HepG2 (cell line): Measurements from ENCODE around the gene DOCK9. TPM values are rescaled to one million over a fixed set of nuclear protein-coding genes. Genes with fewer than 3 reads are reported as not detected.

Experiments used
- ATAC-seq: fragments of 200-7000 bp; cut with Tn5 transposase; 3 replicates; pipeline ENCODE4 v1.9.1; 2020; ENCODE audit warnings: mild to moderate bottlenecking, moderate library complexity
- BruUV-seq: library from RNA; stranded (reverse); fragments of 400-500 nt; replicated peaks from 2 replicates; lab custom pipeline; 2021; lab: Mats Ljungman, UMichigan
- CTCF ChIA-PET: fragments of 300-600 bp; formaldehyde crosslinking; extraction: SDS; loops from one replicate; lab custom pipeline; 2021; ENCODE audit warnings: low total read pairs, inconsistent platforms, low intra/inter-chr PET ratio; lab: Yijun Ruan, JAX
- POLR2A ChIA-PET: fragments of 350-600 bp; sonication (Branson Sonifier 250); formaldehyde crosslinking; loops from one replicate; lab custom pipeline; 2020; ENCODE audit warnings: antibody characterized with exemption, inconsistent platforms; lab: Yijun Ruan, JAX
- DNase-seq: peaks from one replicate; pipeline ENCODE4 v3.0.0-alpha.2; 2015; ENCODE audit warnings: low spot score
- FAIRE-seq: peaks from 3 replicates; lab custom pipeline; 2011; peaks lifted over from hg19 to GRCh38; lab: Jason Lieb, UNC
- H2AFZ ChIP-seq: one replicate; pipeline ENCODE4 v1.6.1; 2011; ENCODE audit warnings: low read length, inconsistent platforms
- H3K27ac ChIP-seq: fragments of 300-600 bp; 3 replicates; pipeline ENCODE4 v1.8.0; 2011; ENCODE audit warnings: mixed run types, mild to moderate bottlenecking, mixed read lengths, low read length, inconsistent platforms; ENCODE audit not compliant: insufficient read depth; ENCODE audit errors: extremely low read length
- H3K27me3 ChIP-seq, 2 experiments: fragments of 200-600 bp in 1 of 2; 2 replicates in 1 of 2; 3 replicates in 1 of 2; pipeline versions ENCODE4 v1.6.0 to v1.8.0; 2011; ENCODE audit warnings: low read length in 2 of 2, mild to moderate bottlenecking in 2 of 2, moderate library complexity in 2 of 2, inconsistent platforms in 1 of 2; ENCODE audit not compliant: insufficient read depth in 2 of 2, control insufficient read depth in 1 of 2
- H3K36me3 ChIP-seq, 2 experiments: fragments of 200-600 bp in 1 of 2; replicated peaks in 1 of 2; 2 replicates in 1 of 2; 3 replicates in 1 of 2; pipeline versions ENCODE4 v1.5.1 to v1.8.0; 2011; ENCODE audit warnings: low read length in 2 of 2, inconsistent platforms in 1 of 2; ENCODE audit not compliant: insufficient read depth in 2 of 2, control insufficient read depth in 1 of 2
- H3K4me1 ChIP-seq: 2 replicates; pipeline ENCODE4 v1.5.1; 2012; ENCODE audit warnings: low read length, inconsistent platforms; ENCODE audit not compliant: insufficient read depth
- H3K4me2 ChIP-seq: 2 replicates; pipeline ENCODE4 v1.6.0; 2011; ENCODE audit warnings: low read depth, low read length, inconsistent platforms
- H3K4me3 ChIP-seq, 3 experiments: fragments of 200-600 bp in 1 of 3; sonication (generic), shearing (Covaris generic) in 1 of 3; replicated peaks in 1 of 3; 2 replicates each; pipeline ENCODE4 v1.5.1; 2011 to 2016; ENCODE audit warnings: low read length in 3 of 3, inconsistent platforms in 2 of 3, low read depth in 2 of 3, mild to moderate bottlenecking in 2 of 3, control low read depth in 1 of 3, mixed read lengths in 1 of 3; ENCODE audit not compliant: insufficient read depth in 1 of 3
- H3K79me2 ChIP-seq: one replicate; pipeline ENCODE4 v1.6.1; 2011; ENCODE audit warnings: low read length, inconsistent platforms; ENCODE audit not compliant: insufficient read depth
- H3K9ac ChIP-seq: 2 replicates; pipeline ENCODE4 v1.6.0; 2011; ENCODE audit warnings: mild to moderate bottlenecking, low read depth, low read length, inconsistent platforms; ENCODE audit not compliant: insufficient read depth
- H3K9me3 ChIP-seq: 2 replicates; pipeline ENCODE4 v1.5.1; 2012; ENCODE audit warnings: mild to moderate bottlenecking, low read length
- H4K20me1 ChIP-seq: 2 replicates; pipeline ENCODE4 v1.6.0; 2011; ENCODE audit warnings: inconsistent platforms, mild to moderate bottlenecking, low read length, moderate library complexity; ENCODE audit not compliant: insufficient read depth
- CHD2 ChIP-seq: IDR thresholded peaks from 2 replicates; pipeline ENCODE4 v1.6.1; 2011; ENCODE audit warnings: low read depth, low read length, improper control_type of control experiment
- PAF1 ChIP-seq: IDR thresholded peaks from 2 replicates; pipeline ENCODE4 v1.6.1; 2016; ENCODE audit warnings: missing genetic modification reagents, missing compliant biosample characterization
- SRY ChIP-seq: sonication (generic); formaldehyde crosslinking; IDR thresholded peaks from 2 replicates; pipeline ENCODE4 v1.8.0; 2022; ENCODE audit warnings: mild to moderate bottlenecking, missing genetic modification reagents
- ZBTB7B ChIP-seq: sonication (generic); formaldehyde crosslinking; IDR thresholded peaks from 2 replicates; pipeline ENCODE4 v1.4.0; 2020; ENCODE audit warnings: missing genetic modification reagents
- ZNF180 ChIP-seq: sonication (generic); formaldehyde crosslinking; IDR thresholded peaks from 2 replicates; pipeline ENCODE4 v1.4.0; 2020; ENCODE audit warnings: low read depth, missing genetic modification reagents, borderline replicate concordance
- ZNF432 ChIP-seq: sonication (generic); formaldehyde crosslinking; IDR thresholded peaks from 2 replicates; pipeline ENCODE4 v1.5.0; 2020; ENCODE audit warnings: missing genetic modification reagents, mild to moderate bottlenecking, borderline replicate concordance
- ZNF546 ChIP-seq: sonication (generic); formaldehyde crosslinking; conservative IDR thresholded peaks from 2 replicates; pipeline ENCODE4 v1.8.1; 2023; ENCODE audit warnings: mild to moderate bottlenecking, missing genetic modification reagents
- ZNF552 ChIP-seq: sonication (generic); formaldehyde crosslinking; IDR thresholded peaks from 2 replicates; pipeline ENCODE4 v1.9.0; 2022; ENCODE audit warnings: missing genetic modification reagents, mild to moderate bottlenecking, borderline replicate concordance
- WGBS: methylation state at CpG from one replicate; pipeline ENCODE4 v1.1.6; 2017; ENCODE audit warnings: low lambda C conversion rate; 5-methylcytosine and 5-hydroxymethylcytosine counted together
- in situ Hi-C: cut with HindIII; loops from 2 replicates; pipeline ENCODE4 v1.10.0; 2017; ENCODE audit warnings: low pct_unique_long_range_greater_than_20kb; ENCODE audit not compliant: extremely low pct_ligation_motif_present
- intact Hi-C: fragments of 100-400 bp; cut with micrococcal nuclease; formaldehyde crosslinking; loops from one replicate; pipeline ENCODE4 v1.10.0; 2022; ENCODE audit not compliant: unreplicated experiment
- polyA plus RNA-seq, 8 experiments: library from polyadenylated mRNA; depleted of rRNA in 3 of 8; stranded (reverse) in 7 of 8; unstranded in 1 of 8; fragments of >200 nt; fragmentation: Illumina TruSeq in 4 of 8; extraction: Trizol in 4 of 8; gene quantifications; 2 replicates each; pipeline versions ENCODE4 v1.2.1 to v1.2.3, GENCODE V29; 2011 to 2016; ENCODE audit warnings: low read depth in 4 of 8, missing spikeins in 1 of 8, mixed read lengths in 1 of 8; ENCODE audit not compliant: insufficient read depth in 1 of 8
- total RNA-seq, 5 experiments: library from RNA; depleted of rRNA; stranded (reverse); fragments of >200 nt; fragmentation: Illumina TruSeq; extraction: Trizol; gene quantifications; 2 replicates each; pipeline ENCODE4 v1.2.3, GENCODE V29; 2016; ENCODE audit warnings: low read depth in 1 of 5
- TF ChIP-seq, protein P1 (sequence below), 2 experiments: IDR thresholded peaks; 2 replicates each; pipeline ENCODE4 v1.6.1; 2011 to 2012; ENCODE audit warnings: low read length in 2 of 2, borderline replicate concordance in 1 of 2, low read depth in 1 of 2, mild to moderate bottlenecking in 1 of 2, moderate library complexity in 1 of 2
- TF ChIP-seq, protein P2 (sequence below): sonication (generic); formaldehyde crosslinking; IDR thresholded peaks from 2 replicates; pipeline ENCODE4 v1.8.1; 2023; ENCODE audit warnings: mild to moderate bottlenecking, missing genetic modification reagents
- TF ChIP-seq, protein P3 (sequence below): IDR thresholded peaks from 2 replicates; pipeline ENCODE4 v1.6.1; 2012; ENCODE audit warnings: low read length, improper control_type of control experiment
- TF ChIP-seq, protein P4 (sequence below): sonication (generic); formaldehyde crosslinking; IDR thresholded peaks from 2 replicates; pipeline ENCODE4 v1.4.0; 2020; ENCODE audit warnings: missing genetic modification reagents

DOCK9 gene
- total and polyA plus RNA-seq, 2 of the 13 experiments (the other 11 are each of a cell fraction or from before 2014, with no cell fraction given), result 0.44 to 0.97 TPM

DNA sequence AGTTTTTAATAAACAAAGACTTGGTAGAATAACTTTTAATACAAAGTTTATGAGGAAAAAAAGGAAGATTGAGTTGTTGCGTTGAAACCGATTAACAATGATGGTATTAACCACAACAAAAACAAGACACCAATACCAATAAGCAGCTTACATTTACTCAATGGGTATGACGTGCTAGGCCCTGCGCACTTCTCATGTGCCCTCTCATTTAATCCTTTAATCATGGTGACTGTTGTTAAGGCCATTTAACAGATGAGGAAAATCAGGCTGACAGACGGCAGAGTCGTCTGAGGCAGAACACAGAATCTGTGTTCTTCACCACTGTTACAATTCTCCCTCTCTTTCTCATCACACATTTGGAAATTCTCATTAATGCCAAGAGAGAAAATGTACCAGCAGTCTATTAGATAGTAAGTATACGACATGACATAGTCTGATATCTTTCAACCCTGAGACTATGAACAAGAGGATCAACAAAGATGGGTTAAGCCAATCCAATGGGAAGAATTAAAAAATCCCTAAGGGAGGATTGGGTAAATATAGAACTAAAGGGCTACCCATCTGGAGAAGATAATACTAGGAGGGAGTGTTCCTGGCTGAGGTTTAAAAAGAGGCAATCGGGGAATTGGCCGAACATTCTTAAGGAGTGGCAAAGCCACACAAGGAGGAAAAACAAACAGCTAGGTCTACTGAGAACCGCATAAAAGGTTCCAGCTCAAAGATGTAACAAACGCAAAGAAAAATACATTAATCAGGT, 54.0 kb downstream of the DOCK9 start:
- no peaks in the 10 kb centered on the region for H3K36me3 ChIP-seq
- H3K9me3 ChIP-seq, result no peaks in the 10 kb centered on the region
- FAIRE-seq, result no peak
- no peaks in the 10 kb centered on the region for H3K27me3 ChIP-seq
- TF ChIP-seq CHD2 (no peak), ZNF432 (CRISPR knock-in tag) (no peak), PAF1 (CRISPR knock-in tag) (no peak), ZNF546 (CRISPR knock-in tag) (no peak), ZNF180 (no peak), SRY (CRISPR knock-in tag) (no peak), ZNF552 (CRISPR knock-in tag) (no peak), ZBTB7B (CRISPR knock-in tag) (no peak)
- TF ChIP-seq, protein P1, sequence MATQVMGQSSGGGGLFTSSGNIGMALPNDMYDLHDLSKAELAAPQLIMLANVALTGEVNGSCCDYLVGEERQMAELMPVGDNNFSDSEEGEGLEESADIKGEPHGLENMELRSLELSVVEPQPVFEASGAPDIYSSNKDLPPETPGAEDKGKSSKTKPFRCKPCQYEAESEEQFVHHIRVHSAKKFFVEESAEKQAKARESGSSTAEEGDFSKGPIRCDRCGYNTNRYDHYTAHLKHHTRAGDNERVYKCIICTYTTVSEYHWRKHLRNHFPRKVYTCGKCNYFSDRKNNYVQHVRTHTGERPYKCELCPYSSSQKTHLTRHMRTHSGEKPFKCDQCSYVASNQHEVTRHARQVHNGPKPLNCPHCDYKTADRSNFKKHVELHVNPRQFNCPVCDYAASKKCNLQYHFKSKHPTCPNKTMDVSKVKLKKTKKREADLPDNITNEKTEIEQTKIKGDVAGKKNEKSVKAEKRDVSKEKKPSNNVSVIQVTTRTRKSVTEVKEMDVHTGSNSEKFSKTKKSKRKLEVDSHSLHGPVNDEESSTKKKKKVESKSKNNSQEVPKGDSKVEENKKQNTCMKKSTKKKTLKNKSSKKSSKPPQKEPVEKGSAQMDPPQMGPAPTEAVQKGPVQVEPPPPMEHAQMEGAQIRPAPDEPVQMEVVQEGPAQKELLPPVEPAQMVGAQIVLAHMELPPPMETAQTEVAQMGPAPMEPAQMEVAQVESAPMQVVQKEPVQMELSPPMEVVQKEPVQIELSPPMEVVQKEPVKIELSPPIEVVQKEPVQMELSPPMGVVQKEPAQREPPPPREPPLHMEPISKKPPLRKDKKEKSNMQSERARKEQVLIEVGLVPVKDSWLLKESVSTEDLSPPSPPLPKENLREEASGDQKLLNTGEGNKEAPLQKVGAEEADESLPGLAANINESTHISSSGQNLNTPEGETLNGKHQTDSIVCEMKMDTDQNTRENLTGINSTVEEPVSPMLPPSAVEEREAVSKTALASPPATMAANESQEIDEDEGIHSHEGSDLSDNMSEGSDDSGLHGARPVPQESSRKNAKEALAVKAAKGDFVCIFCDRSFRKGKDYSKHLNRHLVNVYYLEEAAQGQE (IDR thresholded peaks at IDR 0.05; ENCODE audit: borderline replicate concordance in 1 of 2, low read depth in 1 of 2, low read length in 2 of 2), result no peak
- TF ChIP-seq, protein P2, sequence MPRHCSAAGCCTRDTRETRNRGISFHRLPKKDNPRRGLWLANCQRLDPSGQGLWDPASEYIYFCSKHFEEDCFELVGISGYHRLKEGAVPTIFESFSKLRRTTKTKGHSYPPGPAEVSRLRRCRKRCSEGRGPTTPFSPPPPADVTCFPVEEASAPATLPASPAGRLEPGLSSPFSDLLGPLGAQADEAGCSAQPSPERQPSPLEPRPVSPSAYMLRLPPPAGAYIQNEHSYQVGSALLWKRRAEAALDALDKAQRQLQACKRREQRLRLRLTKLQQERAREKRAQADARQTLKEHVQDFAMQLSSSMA (CRISPR knock-in tag), result no peak
- TF ChIP-seq, protein P3, sequence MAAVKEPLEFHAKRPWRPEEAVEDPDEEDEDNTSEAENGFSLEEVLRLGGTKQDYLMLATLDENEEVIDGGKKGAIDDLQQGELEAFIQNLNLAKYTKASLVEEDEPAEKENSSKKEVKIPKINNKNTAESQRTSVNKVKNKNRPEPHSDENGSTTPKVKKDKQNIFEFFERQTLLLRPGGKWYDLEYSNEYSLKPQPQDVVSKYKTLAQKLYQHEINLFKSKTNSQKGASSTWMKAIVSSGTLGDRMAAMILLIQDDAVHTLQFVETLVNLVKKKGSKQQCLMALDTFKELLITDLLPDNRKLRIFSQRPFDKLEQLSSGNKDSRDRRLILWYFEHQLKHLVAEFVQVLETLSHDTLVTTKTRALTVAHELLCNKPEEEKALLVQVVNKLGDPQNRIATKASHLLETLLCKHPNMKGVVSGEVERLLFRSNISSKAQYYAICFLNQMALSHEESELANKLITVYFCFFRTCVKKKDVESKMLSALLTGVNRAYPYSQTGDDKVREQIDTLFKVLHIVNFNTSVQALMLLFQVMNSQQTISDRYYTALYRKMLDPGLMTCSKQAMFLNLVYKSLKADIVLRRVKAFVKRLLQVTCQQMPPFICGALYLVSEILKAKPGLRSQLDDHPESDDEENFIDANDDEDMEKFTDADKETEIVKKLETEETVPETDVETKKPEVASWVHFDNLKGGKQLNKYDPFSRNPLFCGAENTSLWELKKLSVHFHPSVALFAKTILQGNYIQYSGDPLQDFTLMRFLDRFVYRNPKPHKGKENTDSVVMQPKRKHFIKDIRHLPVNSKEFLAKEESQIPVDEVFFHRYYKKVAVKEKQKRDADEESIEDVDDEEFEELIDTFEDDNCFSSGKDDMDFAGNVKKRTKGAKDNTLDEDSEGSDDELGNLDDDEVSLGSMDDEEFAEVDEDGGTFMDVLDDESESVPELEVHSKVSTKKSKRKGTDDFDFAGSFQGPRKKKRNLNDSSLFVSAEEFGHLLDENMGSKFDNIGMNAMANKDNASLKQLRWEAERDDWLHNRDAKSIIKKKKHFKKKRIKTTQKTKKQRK, result no peak
- TF ChIP-seq, protein P4, sequence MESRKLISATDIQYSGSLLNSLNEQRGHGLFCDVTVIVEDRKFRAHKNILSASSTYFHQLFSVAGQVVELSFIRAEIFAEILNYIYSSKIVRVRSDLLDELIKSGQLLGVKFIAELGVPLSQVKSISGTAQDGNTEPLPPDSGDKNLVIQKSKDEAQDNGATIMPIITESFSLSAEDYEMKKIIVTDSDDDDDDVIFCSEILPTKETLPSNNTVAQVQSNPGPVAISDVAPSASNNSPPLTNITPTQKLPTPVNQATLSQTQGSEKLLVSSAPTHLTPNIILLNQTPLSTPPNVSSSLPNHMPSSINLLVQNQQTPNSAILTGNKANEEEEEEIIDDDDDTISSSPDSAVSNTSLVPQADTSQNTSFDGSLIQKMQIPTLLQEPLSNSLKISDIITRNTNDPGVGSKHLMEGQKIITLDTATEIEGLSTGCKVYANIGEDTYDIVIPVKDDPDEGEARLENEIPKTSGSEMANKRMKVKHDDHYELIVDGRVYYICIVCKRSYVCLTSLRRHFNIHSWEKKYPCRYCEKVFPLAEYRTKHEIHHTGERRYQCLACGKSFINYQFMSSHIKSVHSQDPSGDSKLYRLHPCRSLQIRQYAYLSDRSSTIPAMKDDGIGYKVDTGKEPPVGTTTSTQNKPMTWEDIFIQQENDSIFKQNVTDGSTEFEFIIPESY, result no peak
- ChIA-PET CTCF (no interaction called here), POLR2A (no interaction called here)
- H4K20me1 ChIP-seq, result no peaks in the 10 kb centered on the region
- H3K4me3 ChIP-seq, result no peak overlapping the region
- no peak for ATAC-seq
- H3K9ac ChIP-seq, result no peak overlapping the region
- WGBS, result 76% methylated on average over 11 of the region's 11 CpGs
- no peak overlapping the region for H3K4me2 ChIP-seq
- H3K27ac ChIP-seq, result no peak overlapping the region
- H2AFZ ChIP-seq, result no peak overlapping the region
- no peaks in the 10 kb centered on the region for H3K4me1 ChIP-seq
- intact Hi-C loops (no loop called here), in situ Hi-C loops (no loop called here)
- no peaks in the 10 kb centered on the region for H3K79me2 ChIP-seq
- DNase-seq, result no peak
- BruUV-seq, result no TSS peak
